ENCODE measurements around the gene CCDC88C. TPM values are rescaled to one million over a fixed set of nuclear protein-coding genes. Genes with fewer than 3 reads are reported as not detected.

Gene CCDC88C
- total RNA-seq, 1 donor from 2014 or later, result 16.4 TPM

DNA sequence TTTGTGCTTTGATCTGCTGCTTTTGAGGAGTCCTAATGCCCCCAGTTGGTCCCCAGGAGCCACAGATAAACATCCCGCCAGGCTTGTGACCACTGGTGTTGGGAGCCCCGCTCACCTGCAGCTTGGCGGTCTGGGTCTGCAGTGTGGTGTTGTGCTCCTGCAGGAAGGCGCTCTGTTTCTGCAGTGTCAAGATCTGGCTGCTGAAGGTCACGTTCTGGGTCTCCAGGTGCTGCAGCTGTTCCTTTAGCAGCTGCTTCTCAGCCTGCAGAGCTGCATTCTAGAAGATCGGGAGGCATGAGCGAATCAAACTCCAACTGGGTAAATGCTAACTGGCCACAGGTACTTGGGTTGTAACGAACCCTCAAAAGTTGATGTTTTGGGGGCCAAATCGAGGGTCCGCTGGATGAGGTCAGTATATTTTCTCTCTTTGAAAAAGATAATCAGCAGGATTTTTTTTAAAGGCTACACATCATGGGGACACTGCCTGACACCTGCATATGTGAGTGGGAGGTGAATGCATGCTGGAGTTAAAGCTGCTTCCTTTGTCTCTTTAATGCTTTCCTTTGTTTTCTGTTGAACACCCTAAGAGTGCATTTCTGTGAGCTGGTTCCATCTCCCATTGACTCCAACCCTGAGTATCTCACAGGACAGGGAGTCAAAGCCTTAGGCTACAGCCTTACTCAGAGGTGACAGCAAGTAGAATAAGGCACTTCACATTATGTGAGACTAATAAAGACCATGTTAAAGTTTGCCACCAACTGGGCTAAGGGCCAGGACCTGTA is 111.8 kb downstream of the CCDC88C start:
- H3K4me3 ChIP-seq (ENCODE audit: low read depth, low read length), result no peak overlapping the region
- no peak for TF ChIP-seq CTCF (conservative IDR thresholded peaks at IDR 0.05; ENCODE audit: low read depth, low read length)
- DNase-seq (ENCODE audit: low read depth), result no peak

- TF ChIP-seq CTCF (conservative IDR thresholded peaks at IDR 0.05; ENCODE audit: low read depth, low read length), result no peak
- DNase-seq (ENCODE audit: low read depth), result no peak
- H3K4me3 ChIP-seq (ENCODE audit: low read depth, low read length), result no peak overlapping the region
Measured at GRCh38 chr14:91303924-91304229, 113.7 kb downstream of the CCDC88C start.

GRCh38 chr14:91303091-91303923 is 114.3 kb downstream of the CCDC88C start:
- DNase-seq (ENCODE audit: low read depth), result no peak
- TF ChIP-seq CTCF (conservative IDR thresholded peaks at IDR 0.05; ENCODE audit: low read depth, low read length), result no peak
- no peak overlapping the region for H3K4me3 ChIP-seq (ENCODE audit: low read depth, low read length)

GRCh38 chr14:91302391-91302790 is 115.2 kb downstream of the CCDC88C start:
- H3K4me3 ChIP-seq (ENCODE audit: low read depth, low read length), result no peak overlapping the region
- no peak for DNase-seq (ENCODE audit: low read depth)
- no peak for TF ChIP-seq CTCF (conservative IDR thresholded peaks at IDR 0.05; ENCODE audit: low read depth, low read length)

GRCh38 chr14:91300957-91301356 is 116.7 kb downstream of the CCDC88C start:
- no peak overlapping the region for H3K4me3 ChIP-seq (ENCODE audit: low read depth, low read length)
- no peak for DNase-seq (ENCODE audit: low read depth)
- no peak for TF ChIP-seq CTCF (conservative IDR thresholded peaks at IDR 0.05; ENCODE audit: low read depth, low read length)

DNA sequence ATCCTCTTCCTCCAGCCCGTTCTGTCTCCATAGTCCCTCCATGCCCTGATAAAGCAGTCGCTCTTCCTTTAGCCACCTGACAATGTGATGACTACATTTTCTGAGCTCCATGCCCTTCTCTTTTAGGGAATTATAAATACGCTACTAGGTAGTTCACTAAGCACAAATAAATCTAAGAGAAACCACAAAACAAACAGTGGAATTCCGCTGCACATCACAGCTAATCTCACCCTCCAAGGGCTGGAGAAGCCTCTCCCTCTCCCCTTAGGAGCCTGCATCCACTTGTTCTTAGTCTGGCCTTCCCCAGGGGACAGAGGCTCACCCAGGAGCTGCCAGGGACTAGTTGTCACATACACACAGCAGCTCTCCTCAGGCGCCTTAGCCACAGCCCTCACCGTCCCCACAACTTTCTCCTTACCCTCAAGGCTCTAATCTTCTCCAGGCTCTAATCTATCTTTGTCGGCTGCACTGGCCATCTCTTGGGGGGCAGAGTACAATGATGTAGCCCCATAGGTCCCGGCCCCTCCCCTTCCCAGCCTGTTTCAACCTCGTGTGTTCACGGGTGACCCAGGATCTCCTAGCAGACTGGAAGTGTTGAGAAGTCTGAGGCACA is 117.2 kb downstream of the CCDC88C start:
- no peak overlapping the region for H3K4me3 ChIP-seq (ENCODE audit: low read depth, low read length)
- DNase-seq (ENCODE audit: low read depth), result no peak
- no peak for TF ChIP-seq CTCF (conservative IDR thresholded peaks at IDR 0.05; ENCODE audit: low read depth, low read length)
